IMR-90 (cell line): ENCODE results near the gene GNAI1. TPM values are rescaled to one million over a fixed set of nuclear protein-coding genes. Genes with fewer than 3 reads are reported as not detected.

ENCODE experiments used
- ATAC-seq: fragments of 200-7000 bp; cut with Tn5 transposase; 2 replicates; pipeline ENCODE4 v1.9.1; 2020; ENCODE audit warnings: low read depth, mild to moderate bottlenecking, moderate library complexity
- BruUV-seq: library from RNA; stranded (reverse); fragments of 400-500 nt; replicated peaks from 2 replicates; lab custom pipeline; 2021; lab: Mats Ljungman, UMichigan
- CTCF ChIA-PET: fragments of 300-600 bp; formaldehyde crosslinking; extraction: SDS; loops from one replicate; lab custom pipeline; 2021; ENCODE audit warnings: antibody characterized with exemption; lab: Yijun Ruan, JAX
- POLR2A ChIA-PET: fragments of 300-600 bp; sonication (Branson Sonifier 250); formaldehyde crosslinking; loops from one replicate; lab custom pipeline; 2022; ENCODE audit warnings: antibody characterized with exemption; ENCODE audit not compliant: unreplicated experiment; lab: Charles Lee
- DNase-seq: peaks from one replicate; pipeline ENCODE4 v3.0.0; 2013
- H2AFZ ChIP-seq: replicated peaks from 2 replicates; pipeline ENCODE3; 2013; ENCODE audit warnings: low read length, mild to moderate bottlenecking; ENCODE audit not compliant: poor library complexity
- H2AK5ac ChIP-seq: 2 replicates; pipeline ENCODE4 v1.6.1; 2013; ENCODE audit warnings: low read depth, low read length, inconsistent platforms
- H2AK9ac ChIP-seq: replicated peaks from 2 replicates; pipeline ENCODE3; 2013; ENCODE audit warnings: mild to moderate bottlenecking, low read depth, low read length, moderate library complexity; ENCODE audit not compliant: poor library complexity
- H2BK120ac ChIP-seq: 2 replicates; pipeline ENCODE4 v1.6.1; 2013; ENCODE audit warnings: low read depth, low read length, inconsistent platforms
- H2BK15ac ChIP-seq: 3 replicates; pipeline ENCODE4 v1.6.1; 2013; ENCODE audit warnings: low read depth, low read length, inconsistent platforms
- H2BK20ac ChIP-seq: 2 replicates; pipeline ENCODE4 v1.6.1; 2013; ENCODE audit warnings: low read depth, mild to moderate bottlenecking, inconsistent platforms, low read length, moderate library complexity
- H2BK5ac ChIP-seq: 2 replicates; pipeline ENCODE4 v1.6.1; 2013; ENCODE audit warnings: mild to moderate bottlenecking, low read depth, low read length, inconsistent platforms; ENCODE audit not compliant: poor library complexity, severe bottlenecking
- H3K14ac ChIP-seq: replicated peaks from 2 replicates; pipeline ENCODE4 v1.6.1; 2013; ENCODE audit warnings: low read depth, low read length, inconsistent platforms
- H3K18ac ChIP-seq: 2 replicates; pipeline ENCODE4 v1.6.1; 2013; ENCODE audit warnings: low read depth, low read length, control low read depth
- H3K23ac ChIP-seq: 2 replicates; pipeline ENCODE4 v1.6.1; 2013; ENCODE audit warnings: low read depth, low read length, inconsistent platforms
- H3K27ac ChIP-seq: 2 replicates; pipeline ENCODE4 v1.5.1; 2013; ENCODE audit warnings: mild to moderate bottlenecking, control low read depth, low read length; ENCODE audit not compliant: insufficient read depth
- H3K27me3 ChIP-seq: 2 replicates; pipeline ENCODE4 v1.6.1; 2013; ENCODE audit warnings: low read length; ENCODE audit not compliant: control insufficient read depth, insufficient read depth
- H3K36me3 ChIP-seq: 2 replicates; pipeline ENCODE4 v1.6.1; 2013; ENCODE audit warnings: low read length, mixed read lengths; ENCODE audit not compliant: control insufficient read depth, insufficient read depth
- H3K4ac ChIP-seq: 2 replicates; pipeline ENCODE4 v1.6.1; 2013; ENCODE audit warnings: low read depth, low read length, inconsistent platforms
- H3K4me1 ChIP-seq: 2 replicates; pipeline ENCODE4 v1.6.1; 2013; ENCODE audit warnings: low read length, mixed read lengths; ENCODE audit not compliant: control insufficient read depth, insufficient read depth
- H3K4me2 ChIP-seq: 2 replicates; pipeline ENCODE4 v1.6.1; 2013; ENCODE audit warnings: low read depth, mild to moderate bottlenecking, control low read depth, low read length, moderate library complexity
- H3K4me3 ChIP-seq: 2 replicates; pipeline ENCODE4 v1.5.1; 2013; ENCODE audit warnings: low read depth, mild to moderate bottlenecking, control low read depth, low read length, moderate library complexity; ENCODE audit not compliant: insufficient read depth
- H3K56ac ChIP-seq: 2 replicates; pipeline ENCODE4 v1.6.1; 2013; ENCODE audit warnings: low read length, inconsistent platforms; ENCODE audit not compliant: insufficient read depth; ENCODE audit errors: extremely low read depth
- H3K79me1 ChIP-seq, 2 experiments: 2 replicates each; pipeline ENCODE4 v1.6.1; 2013; ENCODE audit warnings: low read length in 2 of 2, inconsistent platforms in 1 of 2, low read depth in 1 of 2
- H3K9ac ChIP-seq: 2 replicates; pipeline ENCODE4 v1.6.1; 2013; ENCODE audit warnings: low read depth, low read length, control low read depth
- H3K9me1 ChIP-seq: 2 replicates; pipeline ENCODE4 v1.6.1; 2013; ENCODE audit warnings: low read length, inconsistent platforms; ENCODE audit not compliant: insufficient read depth
- H3K9me3 ChIP-seq: 2 replicates; pipeline ENCODE4 v1.6.1; 2013; ENCODE audit warnings: low read length; ENCODE audit not compliant: control insufficient read depth, insufficient read depth
- H4K20me1 ChIP-seq: 2 replicates; pipeline ENCODE4 v1.6.1; 2013; ENCODE audit warnings: low read length, inconsistent platforms; ENCODE audit not compliant: insufficient read depth
- H4K5ac ChIP-seq: 2 replicates; pipeline ENCODE4 v1.6.1; 2013; ENCODE audit warnings: mild to moderate bottlenecking, low read depth, low read length, control low read depth
- H4K8ac ChIP-seq, 2 experiments: 2 replicates each; pipeline ENCODE4 v1.6.1; 2013; ENCODE audit warnings: low read depth in 2 of 2, low read length in 2 of 2, control low read depth in 1 of 2, inconsistent platforms in 1 of 2
- H4K91ac ChIP-seq: 2 replicates; pipeline ENCODE4 v1.6.1; 2013; ENCODE audit warnings: low read depth, low read length, inconsistent platforms; ENCODE audit not compliant: insufficient read depth
- FOS ChIP-seq: fragments of 150-350 bp; IDR thresholded peaks from 2 replicates; pipeline ENCODE4 v1.6.1; 2016; ENCODE audit warnings: low read depth, low read length
- RCOR1 ChIP-seq: IDR thresholded peaks from 2 replicates; pipeline ENCODE4 v1.6.1; 2012; ENCODE audit warnings: mild to moderate bottlenecking, low read length, improper control_type of control experiment; ENCODE audit not compliant: insufficient replicate concordance
- SMC3 ChIP-seq: fragments of 150-350 bp; IDR thresholded peaks from 2 replicates; pipeline ENCODE4 v1.6.1; 2016; ENCODE audit warnings: low read depth, mild to moderate bottlenecking, antibody characterized with exemption, low read length, moderate library complexity
- WGBS, 2 experiments: methylation state at CpG; one replicate each; pipeline versions ENCODE4 v1.1.5 to v1.1.7; 2013; ENCODE audit warnings: missing lambda C conversion rate in 2 of 2; ENCODE audit not compliant: insufficient read length in 1 of 2; ENCODE audit errors: extremely low coverage in 2 of 2; 5-methylcytosine and 5-hydroxymethylcytosine counted together
- dilution Hi-C: fragments of 300-500 bp; cut with HindIII; formaldehyde crosslinking; loops from one replicate; pipeline ENCODE4 v1.14.3; 2018; ENCODE audit warnings: low sequenced_read_pairs; ENCODE audit not compliant: unreplicated experiment
- in situ Hi-C: fragments of 300-500 bp; cut with MboI; formaldehyde crosslinking; loops from 3 replicates; pipeline ENCODE4 v1.14.3; 2019; ENCODE audit warnings: low sequenced_read_pairs, inconsistent platforms, mixed read lengths
- intact Hi-C: fragments of 100-400 bp; cut with micrococcal nuclease; formaldehyde crosslinking; loops from 2 replicates; pipeline ENCODE4 v1.10.0; 2022
- polyA plus RNA-seq, 3 experiments: library from polyadenylated mRNA; depleted of rRNA; stranded (reverse); fragments of >200 nt; gene quantifications; 2 replicates each; pipeline ENCODE4 v1.2.3, GENCODE V29; 2012; ENCODE audit warnings: low replicate concordance in 1 of 3
- total RNA-seq: library from RNA; depleted of rRNA; stranded (reverse); fragments of >200 nt; gene quantifications from 2 replicates; pipeline ENCODE4 v1.2.3, GENCODE V29; 2012

The GNAI1 gene
- total and polyA plus RNA-seq, 2 of the 4 experiments (the other 2 are of a cell fraction): 21.1 to 26.5 TPM

- Histone ChIP-seq H4K5ac (no peak overlapping the region), H2BK20ac (no peak overlapping the region), H3K23ac (no peak overlapping the region), H3K4ac (no peak overlapping the region), H2AFZ (no peak overlapping the region), H3K36me3 (no peaks in the 10 kb centered on the region), H3K9me1 (no peaks in the 10 kb centered on the region; the same call in 1 of the 2 replicates), H2BK5ac (no peak overlapping the region), H2AK9ac (no peak overlapping the region), H2BK15ac (no peak overlapping the region), H4K20me1 (peaks cover 42% of the 10 kb centered on the region), H3K9me3 (no peaks in the 10 kb centered on the region), H4K91ac (no peak overlapping the region), H3K9ac (no peak overlapping the region), H4K8ac (no peak overlapping the region), H3K14ac (no peak overlapping the region), H3K27ac (no peak overlapping the region), H3K4me2 (no peak overlapping the region), H3K4me3 (no peak overlapping the region), H3K79me1 (peaks cover 31 to 62% of the 10 kb centered on the region in 2 experiments), H3K4me1 (peaks cover 5% of the 10 kb centered on the region; the same call in 1 of the 2 replicates), H3K56ac (no peak overlapping the region), H3K27me3 (no peaks in the 10 kb centered on the region), H3K18ac (no peak overlapping the region), H2BK120ac (no peak overlapping the region), H2AK5ac (no peak overlapping the region)
- ATAC-seq (no peak), DNase-seq (no peak)
- dilution Hi-C loops (no loop called here), intact Hi-C loops (no loop called here), in situ Hi-C loops (no loop called here)
- TF ChIP-seq RCOR1: no peak
- TF ChIP-seq FOS: no peak
- no peak for TF ChIP-seq SMC3
- no CpG with 5 or more reads among the region's 1 CpG for WGBS, 2 experiments
- ChIA-PET CTCF (no interaction called here), POLR2A (no interaction called here)
- no TSS peak for BruUV-seq
These were observed 26.8 kb downstream of the GNAI1 start for GRCh38 chr7:80161466-80161865.
